GM20000 (cell line): ENCODE measurements around the gene FCN2.

ENCODE experiments used
- DNase-seq: peaks from one replicate; pipeline ENCODE4 v3.0.0; 2012; ENCODE audit warnings: low spot score
- CTCF ChIP-seq: IDR thresholded peaks from 2 replicates; pipeline ENCODE4 v1.5.1; 2012; ENCODE audit warnings: mild to moderate bottlenecking, control low read depth; ENCODE audit errors: extremely low read depth, missing control alignments

The FCN2 gene

DNA sequence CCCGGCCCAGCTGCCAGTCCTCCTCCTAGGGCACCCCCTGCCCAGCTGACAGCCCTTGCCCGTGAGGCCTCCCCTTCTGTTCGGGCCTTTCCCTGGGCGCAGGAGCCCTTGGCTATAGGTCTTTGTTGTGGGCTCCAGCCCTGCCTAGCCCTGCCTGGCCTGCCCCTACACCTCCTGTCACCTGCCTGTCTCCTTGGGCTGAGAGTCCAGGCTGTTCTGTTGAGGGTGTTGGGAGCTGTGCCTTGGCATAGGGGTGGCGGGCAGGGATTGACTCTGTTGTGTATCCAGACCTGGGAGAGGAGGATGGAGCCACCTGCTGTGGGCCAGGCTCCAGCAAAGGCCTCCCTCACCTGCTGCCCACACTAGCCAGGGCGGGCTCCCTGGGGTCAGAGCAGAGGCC lies 11.6 kb downstream of the FCN2 start:
- no peak for DNase-seq
- TF ChIP-seq CTCF = no peak

- no peak for TF ChIP-seq CTCF
- DNase-seq = no peak
Observed at GRCh38 chr9:134892820-134893420, 12.3 kb downstream of the FCN2 start.

DNA sequence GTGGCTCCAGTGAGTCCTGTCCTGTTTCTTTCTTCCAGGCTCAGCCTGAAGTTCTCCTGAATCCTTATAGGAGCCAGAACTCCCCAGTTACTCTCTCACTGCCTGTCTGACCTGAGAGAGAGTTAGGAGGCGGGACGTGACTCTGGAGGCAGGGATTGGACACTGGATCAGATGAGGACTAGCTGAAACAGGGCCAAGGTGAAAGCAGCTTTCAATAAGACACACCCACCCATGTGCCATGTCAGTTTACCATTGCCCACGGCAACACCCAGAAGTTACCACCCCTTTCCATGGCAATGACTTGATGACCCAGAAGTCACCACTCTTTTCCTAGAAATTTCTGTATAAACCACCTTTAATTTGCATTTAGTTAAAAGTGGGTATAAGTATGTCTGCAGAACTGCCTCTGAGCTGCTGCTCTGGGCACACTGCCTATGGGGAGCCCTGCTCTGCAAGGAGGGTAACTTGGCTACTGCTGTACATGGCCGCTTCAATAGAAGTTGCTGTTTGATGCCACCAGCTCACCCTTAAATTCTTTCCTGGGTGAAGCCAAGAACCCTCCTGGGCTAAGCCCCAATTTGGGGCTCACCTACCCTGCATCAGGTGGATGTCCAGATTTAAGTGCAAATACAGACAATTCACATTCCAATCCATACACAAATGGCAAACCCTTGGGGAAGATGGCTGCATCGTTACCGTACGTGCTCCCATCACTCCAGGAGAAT lies 13.7 kb downstream of the FCN2 start:
- DNase-seq = no peak
- no peak for TF ChIP-seq CTCF

DNA sequence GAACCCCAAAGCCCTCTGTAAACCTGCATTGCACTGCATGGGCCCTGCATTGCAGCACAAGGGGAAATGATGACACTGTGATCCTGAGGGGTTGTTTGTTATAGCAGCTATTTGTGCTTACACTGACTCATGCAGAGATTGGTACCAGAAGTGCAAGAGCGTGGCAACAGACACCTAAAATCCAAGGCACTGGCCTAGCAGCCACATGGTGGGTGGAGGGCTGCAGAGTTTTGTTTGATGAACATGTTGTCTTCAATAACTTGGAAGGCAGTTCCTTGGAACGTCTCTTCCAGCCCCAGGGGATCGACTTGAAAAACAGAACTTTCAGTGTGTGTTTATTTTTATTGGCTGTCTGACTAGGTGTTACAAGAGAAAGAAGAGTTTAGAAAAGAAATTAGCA lies 14.5 kb downstream of the FCN2 start:
- DNase-seq = no peak
- no peak for TF ChIP-seq CTCF

GRCh38 chr9:134895567-134895907 lies 14.9 kb downstream of the FCN2 start:
- DNase-seq = no peak
- no peak for TF ChIP-seq CTCF

GRCh38 chr9:134895908-134896833 lies 15.6 kb downstream of the FCN2 start:
- no peak for TF ChIP-seq CTCF
- no peak for DNase-seq
